GM12878 (cell line): ENCODE results near the gene FAM200A. TPM values are rescaled to one million over a fixed set of nuclear protein-coding genes. Genes with fewer than 3 reads are reported as not detected.
A peak's percentile ranks its signal among the peaks of the same experiment; 100 is the strongest.
"Not testable (repeated sequence)": the region's sequence is repeated elsewhere in the genome, so short reads cannot be mapped to it uniquely, and the experiment has no call there.

ENCODE experiments used
- ATAC-seq: fragments of 200-7000 bp; cut with Tn5 transposase; 3 replicates; pipeline ENCODE4 v1.9.1; 2020; ENCODE audit warnings: mild to moderate bottlenecking, moderate library complexity
- BruUV-seq: library from RNA; stranded (reverse); fragments of 400-500 nt; replicated peaks from 2 replicates; lab custom pipeline; 2021; lab: Mats Ljungman, UMichigan
- CTCF ChIA-PET: fragments of 300-600 bp; sonication (Branson Sonifier 250); formaldehyde crosslinking; extraction: SDS; loops from one replicate; lab custom pipeline; 2021; ENCODE audit warnings: inconsistent platforms; lab: Yijun Ruan, JAX
- POLR2A ChIA-PET: fragments of 350-600 bp; formaldehyde crosslinking; extraction: SDS; loops from one replicate; lab custom pipeline; 2021; ENCODE audit warnings: inconsistent platforms; lab: Charles Lee
- RAD21 ChIA-PET: fragments of 300-600 bp; sonication (Branson Sonifier 250); formaldehyde crosslinking; loops from one replicate; lab custom pipeline; 2023; ENCODE audit warnings: antibody characterized with exemption; ENCODE audit not compliant: unreplicated experiment; lab: Charles Lee
- SMC1A ChIA-PET: fragments of 300-600 bp; sonication (Branson Sonifier 250); formaldehyde crosslinking; loops from one replicate; lab custom pipeline; 2023; ENCODE audit not compliant: unreplicated experiment, uncharacterized antibody; lab: Charles Lee
- DNase-seq: peaks from one replicate; pipeline ENCODE4 v3.0.0-alpha.2; 2011; ENCODE audit warnings: low read depth, low spot score
- FAIRE-seq: peaks from 3 replicates; lab custom pipeline; 2011; peaks lifted over from hg19 to GRCh38; lab: Jason Lieb, UNC
- H2AFZ ChIP-seq: 2 replicates; pipeline ENCODE4 v1.6.0; 2011; ENCODE audit warnings: low read depth, low read length, control low read depth; ENCODE audit not compliant: control insufficient read depth
- H3K27ac ChIP-seq: 2 replicates; pipeline ENCODE4 v1.5.1; 2011; ENCODE audit warnings: control low read depth; ENCODE audit not compliant: control insufficient read depth, insufficient read depth
- H3K27me3 ChIP-seq, 2 experiments: replicated peaks in 1 of 2; 2 replicates each; pipeline versions ENCODE4 v1.6.0 to v1.6.1; 2011; ENCODE audit warnings: low read length in 1 of 2; ENCODE audit not compliant: control insufficient read depth in 2 of 2, insufficient read depth in 2 of 2
- H3K36me3 ChIP-seq, 2 experiments: 2 replicates each; pipeline ENCODE4 v1.5.1; 2011; ENCODE audit warnings: low read length in 1 of 2; ENCODE audit not compliant: control insufficient read depth in 2 of 2, insufficient read depth in 2 of 2
- H3K4me1 ChIP-seq: 2 replicates; pipeline ENCODE4 v1.6.1; 2011; ENCODE audit warnings: mild to moderate bottlenecking, low read length, moderate library complexity, mixed read lengths; ENCODE audit not compliant: control insufficient read depth, insufficient read depth
- H3K4me2 ChIP-seq: 2 replicates; pipeline ENCODE4 v1.6.0; 2011; ENCODE audit warnings: control low read depth; ENCODE audit not compliant: control insufficient read depth, insufficient read depth
- H3K4me3 ChIP-seq: fragments of 200-600 bp; sonication (generic); 2 replicates; pipeline ENCODE4 v1.5.1; 2016
- H3K79me2 ChIP-seq: 2 replicates; pipeline ENCODE4 v1.6.0; 2011; ENCODE audit warnings: low read length; ENCODE audit not compliant: control insufficient read depth, insufficient read depth
- H3K9ac ChIP-seq: 2 replicates; pipeline ENCODE4 v1.8.0; 2011; ENCODE audit warnings: low read length, control low read depth, mixed read lengths; ENCODE audit not compliant: control insufficient read depth, insufficient read depth
- H3K9me3 ChIP-seq: replicated peaks from 3 replicates; pipeline ENCODE4 v1.5.1; 2011; ENCODE audit warnings: mild to moderate bottlenecking, low read length; ENCODE audit not compliant: control insufficient read depth, insufficient read depth
- H4K20me1 ChIP-seq: 2 replicates; pipeline ENCODE4 v1.6.0; 2011; ENCODE audit not compliant: control insufficient read depth, insufficient read depth
- RB1 ChIP-seq: fragments of 450-650 bp; formaldehyde crosslinking; IDR thresholded peaks from 2 replicates; pipeline ENCODE4 v1.6.1; 2017; ENCODE audit warnings: mild to moderate bottlenecking, borderline replicate concordance
- SUPT20H ChIP-seq: IDR thresholded peaks from 2 replicates; pipeline ENCODE4 v1.6.1; 2011; ENCODE audit warnings: low read depth, mild to moderate bottlenecking, low read length, moderate library complexity, borderline replicate concordance; ENCODE audit not compliant: control insufficient read depth
- WGBS: methylation state at CpG from one replicate; pipeline ENCODE4 v1.1.6; 2016; ENCODE audit warnings: low lambda C conversion rate; ENCODE audit not compliant: insufficient replicate concordance, insufficient coverage; ENCODE audit errors: missing lambda C conversion rate; 5-methylcytosine and 5-hydroxymethylcytosine counted together
- in situ Hi-C: fragments of 300-500 bp; cut with MboI; formaldehyde crosslinking; loops from 9 replicates; pipeline ENCODE4 v1.14.3; 2018; ENCODE audit warnings: mixed read lengths
- intact Hi-C: fragments of 100-400 bp; cut with micrococcal nuclease; formaldehyde crosslinking; loops from one replicate; pipeline ENCODE4 v1.14.2; 2022; ENCODE audit not compliant: unreplicated experiment
- polyA plus RNA-seq, 11 experiments: library from polyadenylated mRNA; depleted of rRNA in 4 of 11; unstranded in 6 of 11; stranded (reverse) in 5 of 11; fragments of >200 nt; fragmentation: Nextera tagmentation in 4 of 11; fragmentation: Illumina TruSeq in 1 of 11; extraction: Ambion mirVana in 4 of 11; extraction: Trizol in 1 of 11; gene quantifications; 1 replicate in 1 of 11; 2 replicates in 10 of 11; pipeline versions ENCODE4 v1.2.1 to v1.2.3, GENCODE V29; 2011 to 2016; ENCODE audit warnings: inconsistent platforms in 2 of 11, missing spikeins in 2 of 11, low read depth in 1 of 11
- total RNA-seq, 4 experiments: library from RNA; depleted of rRNA in 3 of 4; stranded (reverse); fragments of >200 nt in 3 of 4; fragmentation: Illumina TruSeq in 1 of 4; extraction: Trizol in 1 of 4; gene quantifications; 2 replicates each; pipeline versions ENCODE4 v1.2.1 to v1.2.3, GENCODE V29; 2013 to 2021
- TF ChIP-seq, protein P1 (sequence below): IDR thresholded peaks from 2 replicates; pipeline ENCODE4 v1.6.1; 2011; ENCODE audit warnings: borderline replicate concordance, low read depth, mild to moderate bottlenecking, moderate library complexity, low read length; ENCODE audit not compliant: insufficient read depth, poor library complexity, severe bottlenecking

Gene FAM200A
- total and polyA plus RNA-seq, 10 of the 15 experiments (the other 5 are each of a cell fraction or from before 2014, with no cell fraction given), result 2.7 to 9.0 (median 6.5) TPM

DNA sequence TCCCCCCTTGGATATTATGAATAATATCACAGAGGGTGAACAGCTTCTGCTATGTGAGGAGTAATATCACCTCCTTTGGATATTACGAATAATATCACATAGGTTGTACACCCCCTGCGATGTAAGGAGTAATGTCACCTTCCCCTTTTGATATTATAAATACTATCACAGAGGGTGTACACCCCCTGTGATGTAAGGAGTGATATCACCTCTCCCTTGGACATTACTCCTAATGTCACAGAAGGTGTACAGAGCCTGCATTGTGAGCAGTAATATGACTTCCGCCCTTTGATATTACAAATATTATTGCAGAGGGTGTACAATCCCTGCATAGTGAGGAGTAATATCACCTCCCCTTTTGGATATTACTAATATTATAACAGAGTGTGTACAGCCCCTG, 37.0 kb upstream of the FAM200A start:
- WGBS, result 81% methylated on average over 3 of the region's 3 CpGs
- no peak overlapping the region for H3K27ac ChIP-seq
- ChIA-PET POLR2A (no interaction called here), RAD21 (no interaction called here), SMC1A (no interaction called here)
- FAIRE-seq (no peak), DNase-seq (no peak)
- intact Hi-C loops (no loop called here), in situ Hi-C loops (no loop called here)
- H3K9ac ChIP-seq, result no peak overlapping the region
- H3K4me3 ChIP-seq, result no peak overlapping the region
- no peaks in the 10 kb centered on the region for H3K79me2 ChIP-seq
- no peak overlapping the region for H2AFZ ChIP-seq
- H3K4me2 ChIP-seq, result no peak overlapping the region
- no peaks in the 10 kb centered on the region for H3K36me3 ChIP-seq
- no peaks in the 10 kb centered on the region for H4K20me1 ChIP-seq
- TF ChIP-seq SUPT20H (no peak), RB1 (no peak)
- TF ChIP-seq, protein P1, sequence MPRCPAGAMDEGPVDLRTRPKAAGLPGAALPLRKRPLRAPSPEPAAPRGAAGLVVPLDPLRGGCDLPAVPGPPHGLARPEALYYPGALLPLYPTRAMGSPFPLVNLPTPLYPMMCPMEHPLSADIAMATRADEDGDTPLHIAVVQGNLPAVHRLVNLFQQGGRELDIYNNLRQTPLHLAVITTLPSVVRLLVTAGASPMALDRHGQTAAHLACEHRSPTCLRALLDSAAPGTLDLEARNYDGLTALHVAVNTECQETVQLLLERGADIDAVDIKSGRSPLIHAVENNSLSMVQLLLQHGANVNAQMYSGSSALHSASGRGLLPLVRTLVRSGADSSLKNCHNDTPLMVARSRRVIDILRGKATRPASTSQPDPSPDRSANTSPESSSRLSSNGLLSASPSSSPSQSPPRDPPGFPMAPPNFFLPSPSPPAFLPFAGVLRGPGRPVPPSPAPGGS, result peak; percentile 45
- TF ChIP-seq, all 136 proteins: peak for 1
- no peaks in the 10 kb centered on the region for H3K9me3 ChIP-seq
- no peak for ATAC-seq
- H3K27me3 ChIP-seq, result no peaks in the 10 kb centered on the region
- BruUV-seq, result no TSS peak
- CTCF ChIA-PET, result no interaction called here
- H3K4me1 ChIP-seq, result no peaks in the 10 kb centered on the region

DNA sequence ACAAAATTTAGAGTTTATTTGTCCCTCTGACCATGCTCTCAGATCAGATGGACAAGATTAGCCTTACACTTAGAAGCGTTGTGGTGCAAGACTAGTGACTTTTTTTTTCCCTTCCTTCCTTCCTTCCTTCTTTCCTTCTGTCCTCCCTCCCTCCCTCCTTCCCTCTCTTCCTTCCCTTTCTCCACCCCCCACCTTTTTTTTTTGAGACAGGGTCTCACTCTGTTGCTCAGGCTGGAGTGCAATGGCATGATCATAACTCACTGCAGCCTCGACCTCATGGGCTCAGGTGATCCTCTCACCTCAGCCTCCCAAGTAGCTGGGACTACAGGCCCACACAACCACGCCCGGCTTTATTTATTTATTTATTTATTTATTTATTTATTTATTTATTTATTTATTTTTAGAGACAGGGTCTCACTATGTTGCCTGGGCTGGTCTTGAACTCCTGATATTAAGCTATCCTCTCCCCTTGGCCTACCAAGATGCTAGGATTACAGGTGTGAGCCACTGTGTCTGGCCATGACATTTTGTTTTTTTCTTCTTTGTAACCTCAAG, 28.9 kb upstream of the FAM200A start:
- H3K27me3 ChIP-seq, DNase-seq, CTCF ChIA-PET, H3K27ac ChIP-seq, ATAC-seq, H3K79me2 ChIP-seq, H3K9ac ChIP-seq, POLR2A ChIA-PET, in situ Hi-C loops, SMC1A ChIA-PET, H3K4me1 ChIP-seq, RAD21 ChIA-PET, H2AFZ ChIP-seq, H3K9me3 ChIP-seq, FAIRE-seq, BruUV-seq, H4K20me1 ChIP-seq, H3K36me3 ChIP-seq: not testable (repeated sequence)
- H3K4me3 ChIP-seq, result peak overlapping the region; percentile 37
- WGBS, result 70% methylated on average over 4 of the region's 4 CpGs
- H3K4me2 ChIP-seq, result peak overlapping the region; percentile 78
- intact Hi-C loops, result loop anchor here (2.0 kb wide), 1 partner anchor 20 kb away; no protein-coding TSS in a partner anchor
